Measurements from ENCODE around the gene MXD1.

Gene MXD1

DNA sequence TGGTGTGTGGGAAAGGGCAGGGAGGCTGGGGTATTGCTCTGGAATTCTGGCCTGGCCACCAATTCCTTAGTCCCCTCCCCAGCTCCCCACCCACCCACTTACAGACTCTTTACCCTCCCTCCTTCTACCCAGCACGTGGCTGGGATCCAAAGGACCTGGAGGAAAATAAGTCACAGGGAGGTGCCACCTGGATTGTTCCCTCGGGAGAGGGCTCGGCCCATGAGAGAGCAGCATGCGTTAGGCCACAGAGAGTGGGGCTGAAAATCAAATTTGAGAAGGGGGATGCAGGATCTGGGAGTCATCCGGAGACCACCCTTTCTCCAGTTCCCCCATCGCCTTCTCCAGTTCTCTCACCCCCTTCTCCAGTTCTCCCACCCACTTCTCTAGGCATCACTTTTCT lies 43.6 kb downstream of the MXD1 start:
- TF ChIP-seq, protein P1, sequence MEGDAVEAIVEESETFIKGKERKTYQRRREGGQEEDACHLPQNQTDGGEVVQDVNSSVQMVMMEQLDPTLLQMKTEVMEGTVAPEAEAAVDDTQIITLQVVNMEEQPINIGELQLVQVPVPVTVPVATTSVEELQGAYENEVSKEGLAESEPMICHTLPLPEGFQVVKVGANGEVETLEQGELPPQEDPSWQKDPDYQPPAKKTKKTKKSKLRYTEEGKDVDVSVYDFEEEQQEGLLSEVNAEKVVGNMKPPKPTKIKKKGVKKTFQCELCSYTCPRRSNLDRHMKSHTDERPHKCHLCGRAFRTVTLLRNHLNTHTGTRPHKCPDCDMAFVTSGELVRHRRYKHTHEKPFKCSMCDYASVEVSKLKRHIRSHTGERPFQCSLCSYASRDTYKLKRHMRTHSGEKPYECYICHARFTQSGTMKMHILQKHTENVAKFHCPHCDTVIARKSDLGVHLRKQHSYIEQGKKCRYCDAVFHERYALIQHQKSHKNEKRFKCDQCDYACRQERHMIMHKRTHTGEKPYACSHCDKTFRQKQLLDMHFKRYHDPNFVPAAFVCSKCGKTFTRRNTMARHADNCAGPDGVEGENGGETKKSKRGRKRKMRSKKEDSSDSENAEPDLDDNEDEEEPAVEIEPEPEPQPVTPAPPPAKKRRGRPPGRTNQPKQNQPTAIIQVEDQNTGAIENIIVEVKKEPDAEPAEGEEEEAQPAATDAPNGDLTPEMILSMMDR (IDR thresholded peaks at IDR 0.05; ENCODE audit: insufficient read depth, low read length, poor library complexity, severe bottlenecking), result no peak
- no peak overlapping the region for H3K4me3 ChIP-seq (replicated peaks; ENCODE audit: low read depth, low read length)
- DNase-seq (ENCODE audit: extremely low read depth, insufficient read length), result no peak
- no peaks in the 10 kb centered on the region for H3K27me3 ChIP-seq (replicated peaks; ENCODE audit: control insufficient read depth, insufficient read depth, low read length)
- no peaks in the 10 kb centered on the region for H3K36me3 ChIP-seq (ENCODE audit: control insufficient read depth, insufficient read depth, low read length)

DNA sequence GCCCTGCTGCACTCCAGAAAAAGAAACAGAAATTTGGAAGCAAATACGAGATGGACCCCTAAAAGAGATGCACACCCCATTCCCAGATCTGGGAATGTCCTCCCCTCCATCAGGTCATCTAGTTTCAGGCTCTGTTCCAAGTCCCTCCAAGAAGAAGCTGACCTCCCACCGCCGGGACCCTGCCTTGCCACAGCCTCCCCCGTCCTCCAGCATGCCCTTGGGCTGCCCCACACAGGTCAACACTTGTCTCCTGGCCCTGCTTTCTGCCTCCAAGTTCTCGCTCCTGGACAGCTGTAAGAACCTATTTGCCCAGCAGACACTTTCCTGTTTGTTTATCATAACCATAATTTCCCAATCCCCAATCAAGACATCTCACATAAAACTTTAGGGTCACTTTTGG lies 44.5 kb downstream of the MXD1 start:
- no peak for DNase-seq (ENCODE audit: extremely low read depth, insufficient read length)
- H3K27me3 ChIP-seq (replicated peaks; ENCODE audit: control insufficient read depth, insufficient read depth, low read length), result no peaks in the 10 kb centered on the region
- no peak overlapping the region for H3K4me3 ChIP-seq (replicated peaks; ENCODE audit: low read depth, low read length)
- no peaks in the 10 kb centered on the region for H3K36me3 ChIP-seq (ENCODE audit: control insufficient read depth, insufficient read depth, low read length)
- TF ChIP-seq, protein P1 (IDR thresholded peaks at IDR 0.05; ENCODE audit: insufficient read depth, low read length, poor library complexity, severe bottlenecking), result no peak

DNA sequence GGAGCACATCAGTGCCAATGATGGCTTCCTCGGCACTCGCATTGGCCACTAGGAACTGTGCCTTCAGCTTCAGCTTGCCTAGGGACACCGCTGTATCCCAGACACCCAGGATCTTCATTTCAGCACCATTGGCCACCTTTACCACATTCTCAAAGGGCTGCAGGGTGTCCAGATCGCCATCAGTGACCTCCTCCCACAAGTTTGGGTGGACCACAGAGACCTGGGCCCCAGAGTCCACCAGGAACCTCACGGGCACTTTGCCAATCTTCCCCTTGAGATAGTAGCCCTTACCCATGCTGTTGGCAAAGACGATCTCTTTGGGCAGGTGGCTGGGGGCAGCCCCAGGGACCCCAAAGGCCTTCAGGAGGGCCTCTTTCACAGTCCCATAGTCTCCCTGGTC lies 45.9 kb downstream of the MXD1 start:
- TF ChIP-seq, protein P1 (IDR thresholded peaks at IDR 0.05; ENCODE audit: insufficient read depth, low read length, poor library complexity, severe bottlenecking), result no peak
- Histone ChIP-seq H3K27me3 (replicated peaks; ENCODE audit: control insufficient read depth, insufficient read depth, low read length) (no peaks in the 10 kb centered on the region), H3K4me3 (replicated peaks; ENCODE audit: low read depth, low read length) (no peak overlapping the region), H3K36me3 (ENCODE audit: control insufficient read depth, insufficient read depth, low read length) (no peaks in the 10 kb centered on the region)
- DNase-seq (ENCODE audit: extremely low read depth, insufficient read length), result no peak

DNA sequence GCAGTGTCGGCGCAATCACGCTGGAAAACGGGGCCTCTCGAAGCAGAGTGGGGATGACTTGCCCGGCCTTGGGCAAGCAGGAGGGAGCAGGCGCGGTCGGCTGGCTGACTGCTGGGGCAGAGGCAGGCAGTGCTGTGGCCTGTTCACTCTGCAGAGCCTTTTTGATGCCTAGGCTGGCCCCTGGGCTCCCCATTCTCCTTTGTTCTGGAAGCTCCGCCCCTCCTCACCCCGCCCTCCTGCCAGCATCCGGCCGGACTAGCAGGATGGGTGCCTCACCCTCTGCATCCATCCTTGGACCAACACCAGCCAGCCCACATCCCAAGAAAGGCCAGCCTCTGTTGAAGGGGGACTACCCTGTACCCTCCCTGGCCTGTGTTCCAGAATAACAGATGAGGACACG lies 46.6 kb downstream of the MXD1 start, which contains the start of gene ASPRV1:
Gene ASPRV1 (minus strand): TSS at position 136 of the 400 bp plus-strand sequence. CDS start 195 bp downstream, outside the sequence.
- Histone ChIP-seq H3K27me3 (replicated peaks; ENCODE audit: control insufficient read depth, insufficient read depth, low read length) (no peaks in the 10 kb centered on the region), H3K36me3 (ENCODE audit: control insufficient read depth, insufficient read depth, low read length) (no peaks in the 10 kb centered on the region), H3K4me3 (replicated peaks; ENCODE audit: low read depth, low read length) (no peak within 1 kb of the TSS)
- DNase-seq (ENCODE audit: extremely low read depth, insufficient read length), result no peak
- TF ChIP-seq, protein P1 (IDR thresholded peaks at IDR 0.05; ENCODE audit: insufficient read depth, low read length, poor library complexity, severe bottlenecking), result no peak

DNA sequence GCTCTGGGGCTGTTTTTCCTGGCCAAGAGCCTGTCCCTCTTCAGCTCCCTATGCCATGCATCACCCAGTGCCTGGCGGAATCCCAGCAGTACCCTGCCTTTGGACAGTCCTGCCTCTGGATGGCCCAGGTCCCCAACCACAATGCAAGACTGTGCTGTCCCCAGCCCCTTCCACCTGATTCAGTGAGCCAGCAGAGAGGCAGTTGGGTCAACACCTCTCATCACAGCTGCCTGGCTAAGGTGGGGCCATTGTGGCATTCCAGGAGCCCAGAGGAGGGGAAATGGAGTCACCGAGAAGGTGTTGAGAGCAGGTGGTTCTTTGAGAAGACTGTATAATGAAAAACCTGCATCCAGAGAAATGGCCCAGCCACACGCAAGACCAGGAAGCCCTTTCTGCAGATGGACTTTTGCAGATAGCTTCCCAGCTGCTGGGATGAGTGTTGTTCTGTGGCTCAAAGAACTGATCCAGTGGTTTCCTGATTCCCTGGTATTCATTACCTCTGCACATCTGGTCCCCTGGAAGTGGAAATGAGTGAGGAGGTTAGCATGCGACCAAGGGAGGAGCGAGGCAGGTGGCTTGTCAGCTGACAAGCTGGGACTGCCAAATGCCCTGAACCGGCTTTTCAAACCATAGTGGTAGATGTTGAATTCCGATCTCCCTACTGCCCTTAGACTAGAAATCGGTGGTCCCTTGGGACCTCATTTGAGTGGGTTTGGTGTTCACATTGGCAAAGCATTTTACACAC lies 48.2 kb downstream of the MXD1 start:
- no peak for DNase-seq (ENCODE audit: extremely low read depth, insufficient read length)
- no peaks in the 10 kb centered on the region for H3K36me3 ChIP-seq (ENCODE audit: control insufficient read depth, insufficient read depth, low read length)
- no peak overlapping the region for H3K4me3 ChIP-seq (replicated peaks; ENCODE audit: low read depth, low read length)
- TF ChIP-seq, protein P1 (IDR thresholded peaks at IDR 0.05; ENCODE audit: insufficient read depth, low read length, poor library complexity, severe bottlenecking), result no peak
- H3K27me3 ChIP-seq (replicated peaks; ENCODE audit: control insufficient read depth, insufficient read depth, low read length), result no peaks in the 10 kb centered on the region
